GM19025 (cell line): Measurements from ENCODE around the gene CTNNAL1.
"Not testable (repeated sequence)": the region's sequence is repeated elsewhere in the genome, so short reads cannot be mapped to it uniquely, and the experiment has no call there.

ENCODE experiments used
- ATAC-seq: cut with Tn5 transposase; IDR thresholded peaks from one replicate; pipeline ENCODE4 v1.9.1; 2021; ENCODE audit warnings: mild to moderate bottlenecking, low read depth, moderate library complexity; ENCODE audit not compliant: unreplicated experiment

Gene CTNNAL1

GRCh38 chr9:109012876-109013678 lies at the start of gene CTNNAL1:
CTNNAL1 (minus strand) TSS chr9:109013499; CDS start chr9:109013442, 57 bp downstream.
- peak; percentile 78 for ATAC-seq

GRCh38 chr9:109062543-109062942 lies 49.2 kb upstream of the CTNNAL1 start:
- ATAC-seq, result no peak

- ATAC-seq, result no peak
Measured at GRCh38 chr9:109060191-109060590, 46.9 kb upstream of the CTNNAL1 start.

GRCh38 chr9:109053121-109053520 lies 39.8 kb upstream of the CTNNAL1 start:
- not testable (repeated sequence) for ATAC-seq

GRCh38 chr9:109052416-109052815 lies 39.1 kb upstream of the CTNNAL1 start:
- no peak for ATAC-seq

- no peak for ATAC-seq
Measured at GRCh38 chr9:109051733-109052132, 38.4 kb upstream of the CTNNAL1 start.

GRCh38 chr9:109050444-109050843 lies 37.1 kb upstream of the CTNNAL1 start:
- ATAC-seq, result no peak

GRCh38 chr9:109048822-109049221 lies 35.5 kb upstream of the CTNNAL1 start:
- ATAC-seq, result no peak

GRCh38 chr9:109047259-109047658 lies 34.0 kb upstream of the CTNNAL1 start:
- no peak for ATAC-seq

- no peak for ATAC-seq
Measured at GRCh38 chr9:109046346-109046745, 33.0 kb upstream of the CTNNAL1 start.

GRCh38 chr9:109043578-109043977 lies 30.3 kb upstream of the CTNNAL1 start:
- ATAC-seq, result no peak

- ATAC-seq, result no peak
Measured at GRCh38 chr9:109040571-109040970, 27.3 kb upstream of the CTNNAL1 start.

GRCh38 chr9:109039539-109039938 lies 26.2 kb upstream of the CTNNAL1 start:
- ATAC-seq, result no peak

- ATAC-seq, result no peak
Measured at GRCh38 chr9:109037946-109038715, 24.8 kb upstream of the CTNNAL1 start.

GRCh38 chr9:109036744-109037680 lies 23.7 kb upstream of the CTNNAL1 start:
- ATAC-seq, result no peak

- ATAC-seq, result no peak
Measured at GRCh38 chr9:109035684-109036423, 22.6 kb upstream of the CTNNAL1 start.

- ATAC-seq, result no peak
Measured at GRCh38 chr9:109033941-109034700, 20.8 kb upstream of the CTNNAL1 start.

GRCh38 chr9:109031241-109031640 lies 17.9 kb upstream of the CTNNAL1 start:
- ATAC-seq, result no peak

GRCh38 chr9:109030426-109030825 lies 17.1 kb upstream of the CTNNAL1 start:
- no peak for ATAC-seq
